HG02852 (cell line): ENCODE results near the gene GAL3ST2.
"Not testable (repeated sequence)": the region's sequence is repeated elsewhere in the genome, so short reads cannot be mapped to it uniquely, and the experiment has no call there.

Experiments
- ATAC-seq: cut with Tn5 transposase; IDR thresholded peaks from one replicate; pipeline ENCODE4 v1.9.1; 2021; ENCODE audit warnings: mild to moderate bottlenecking, moderate library complexity; ENCODE audit not compliant: unreplicated experiment

Gene GAL3ST2

DNA sequence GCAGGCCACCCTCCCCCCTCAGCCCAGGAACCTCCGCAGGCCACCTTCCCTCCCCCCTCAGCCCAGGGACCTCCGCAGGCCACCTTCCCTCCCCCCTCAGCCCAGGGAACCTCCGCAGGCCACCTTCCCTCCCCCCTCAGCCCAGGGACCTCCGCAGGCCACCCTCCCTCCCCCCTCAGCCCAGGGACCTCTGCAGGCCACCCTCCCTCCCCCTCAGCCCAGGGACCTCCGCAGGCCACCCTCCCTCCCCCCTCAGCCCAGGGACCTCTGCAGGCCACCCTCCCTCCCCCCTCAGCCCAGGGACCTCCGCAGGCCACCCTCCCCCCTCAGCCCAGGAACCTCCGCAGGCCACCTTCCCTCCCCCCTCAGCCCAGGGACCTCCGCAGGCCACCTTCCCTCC, 29.6 kb downstream of the GAL3ST2 start:
- ATAC-seq: not testable (repeated sequence)

DNA sequence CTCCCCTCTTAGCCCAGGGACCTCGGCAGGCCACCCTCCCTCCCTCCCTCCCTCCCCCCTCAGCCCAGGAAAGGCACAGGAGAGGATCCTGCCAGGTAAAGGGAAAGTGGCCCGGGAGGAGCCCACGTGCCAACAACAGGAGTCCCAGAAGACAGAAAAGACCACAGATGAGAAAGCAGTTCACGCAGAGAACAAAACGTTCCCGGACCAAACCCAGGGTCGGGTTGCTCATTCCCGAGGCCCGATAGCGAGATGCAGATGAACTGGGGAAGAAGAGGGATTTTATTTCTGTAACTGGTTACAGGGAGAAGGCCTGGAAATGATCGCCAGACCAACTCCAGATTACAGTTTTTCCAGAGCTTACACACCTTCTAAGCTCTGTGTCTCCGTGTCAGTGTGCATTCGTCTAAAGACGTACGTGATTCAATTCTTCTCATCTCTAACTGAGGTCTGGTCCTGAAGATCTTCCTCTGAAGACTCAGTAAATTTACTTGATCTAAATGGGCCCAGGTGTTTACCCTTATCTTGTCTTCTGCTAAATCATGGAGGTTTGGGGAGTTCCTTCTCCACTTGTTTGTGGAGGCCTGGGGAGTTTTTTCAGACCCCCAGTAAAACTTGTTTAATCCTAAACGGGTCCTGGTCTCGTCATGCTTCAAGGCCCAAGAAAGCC, 31.6 kb downstream of the GAL3ST2 start:
- ATAC-seq: no peak

DNA sequence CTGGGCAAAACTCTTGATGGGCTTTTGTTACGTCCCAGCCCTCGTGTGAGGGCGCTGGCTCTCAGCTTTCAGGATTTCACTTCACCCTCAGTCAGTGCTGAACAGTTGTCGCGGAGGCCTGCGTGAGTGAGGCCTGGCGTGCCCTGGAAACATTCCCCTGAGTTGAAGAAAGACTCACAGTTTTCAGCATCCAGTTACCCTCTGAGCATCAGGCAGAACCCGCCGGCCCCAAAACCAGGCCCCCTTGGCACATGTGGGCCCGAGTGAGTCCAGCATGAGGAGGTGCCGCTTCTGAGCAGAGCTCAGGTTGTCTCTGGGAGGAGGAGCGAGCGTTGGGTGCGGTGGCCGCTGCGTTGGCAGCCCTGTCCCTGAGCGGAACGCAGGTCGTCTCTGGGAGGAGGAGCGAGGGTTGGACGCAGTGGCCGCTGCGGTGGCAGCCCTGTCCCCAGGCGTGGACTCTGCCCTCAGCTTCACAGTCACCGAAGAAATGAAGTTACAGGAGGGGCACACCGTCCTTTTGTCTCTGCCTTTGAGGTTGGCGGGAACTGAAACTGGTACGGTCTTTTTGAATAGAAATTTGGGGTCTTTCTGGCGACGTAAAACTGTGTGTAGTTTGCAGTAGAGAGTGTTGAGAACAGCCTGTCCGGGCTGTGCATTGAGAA, 32.2 kb downstream of the GAL3ST2 start, which contains the start of gene NEU4:
NEU4 (plus strand) TSS at position 473 of the 662 bp plus-strand sequence. CDS start 5,292 bp downstream, outside the sequence.
- no peak for ATAC-seq

DNA sequence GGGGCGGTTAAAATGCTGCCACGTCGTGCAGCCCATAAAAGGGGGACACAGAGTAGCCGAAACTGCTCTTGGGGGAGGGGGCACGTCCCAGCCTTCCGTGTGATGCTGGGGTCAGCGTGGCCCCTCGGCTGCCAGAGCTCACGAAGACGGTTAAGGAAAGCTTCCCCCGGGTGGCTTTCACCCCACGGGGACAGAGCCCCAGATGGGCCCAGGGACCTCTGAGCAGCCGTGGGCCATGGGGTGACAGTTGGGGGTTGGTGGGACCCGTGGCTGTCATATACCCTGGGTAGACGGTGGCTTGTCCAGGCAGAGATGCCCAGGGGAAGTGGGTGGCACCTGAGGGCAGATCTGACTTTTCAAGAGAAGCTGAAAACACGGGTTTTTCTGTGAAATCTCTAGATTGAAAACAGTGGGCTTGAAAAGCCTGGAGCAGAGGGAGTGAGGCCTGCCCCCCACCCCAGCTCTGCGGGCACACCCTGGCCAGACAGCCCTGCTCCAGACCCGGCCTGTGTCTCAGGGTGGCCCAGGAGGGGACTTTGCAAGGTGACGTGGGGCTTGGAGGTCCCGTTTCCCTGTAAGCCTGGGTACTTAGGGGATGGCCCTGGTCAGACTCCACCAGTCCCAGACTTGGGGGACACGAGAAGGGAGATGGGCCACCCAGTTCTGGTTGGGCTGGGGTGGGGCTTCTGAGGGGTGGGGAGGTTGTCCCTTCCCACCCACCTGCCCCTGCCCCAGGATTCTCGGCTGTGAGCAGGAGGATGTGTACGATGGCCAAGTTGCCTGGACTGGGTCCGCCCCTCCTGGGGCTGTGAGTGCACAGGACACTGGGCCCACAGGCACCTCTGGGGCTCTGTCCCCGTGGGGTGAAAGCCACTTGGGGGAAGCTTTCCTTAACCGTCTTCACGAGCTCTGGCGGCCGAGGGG, 33.0 kb downstream of the GAL3ST2 start:
- no peak for ATAC-seq

DNA sequence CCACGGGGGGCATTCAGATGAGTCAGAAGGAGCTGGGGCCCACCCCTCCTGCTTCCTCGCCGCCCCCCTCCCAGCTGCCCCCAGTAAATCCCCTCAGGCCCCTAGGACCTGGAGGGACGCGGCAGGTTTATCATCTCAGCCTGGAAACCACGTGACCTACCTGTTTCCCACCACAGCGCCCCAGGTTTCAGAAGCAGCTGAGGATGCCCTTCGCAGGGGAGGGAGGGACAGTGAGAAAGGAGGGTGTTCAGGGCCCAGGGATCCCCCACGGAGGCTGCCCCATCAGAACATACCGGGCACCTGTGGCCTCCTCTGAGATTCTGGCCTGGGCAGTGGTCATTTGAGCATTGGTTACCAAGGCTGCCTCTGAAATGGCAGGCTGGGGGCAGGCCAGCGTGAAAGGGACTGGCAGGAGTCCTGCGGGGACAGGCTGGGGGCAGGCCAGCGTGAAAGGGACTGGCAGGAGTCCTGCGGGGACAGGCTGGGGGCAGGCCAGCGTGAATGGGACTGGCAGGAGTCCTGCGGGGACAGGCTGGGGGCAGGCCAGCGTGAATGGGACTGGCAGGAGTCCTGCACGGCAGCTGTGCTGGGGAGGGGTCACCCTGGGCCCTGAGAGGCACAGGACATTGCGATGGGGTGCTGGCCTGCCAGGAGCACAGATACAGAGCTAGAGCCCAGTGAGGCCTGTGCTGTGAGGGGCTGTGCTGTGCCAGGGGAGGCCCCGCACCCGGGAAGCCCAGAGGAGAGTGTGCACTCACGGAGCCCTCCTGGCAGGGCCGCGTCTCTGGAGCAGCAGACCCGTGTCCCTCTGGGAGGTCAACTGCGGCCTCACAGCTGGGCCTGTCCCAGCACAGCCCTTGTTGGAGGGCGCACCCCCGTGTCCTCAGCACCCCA, 33.9 kb downstream of the GAL3ST2 start:
- no peak for ATAC-seq

DNA sequence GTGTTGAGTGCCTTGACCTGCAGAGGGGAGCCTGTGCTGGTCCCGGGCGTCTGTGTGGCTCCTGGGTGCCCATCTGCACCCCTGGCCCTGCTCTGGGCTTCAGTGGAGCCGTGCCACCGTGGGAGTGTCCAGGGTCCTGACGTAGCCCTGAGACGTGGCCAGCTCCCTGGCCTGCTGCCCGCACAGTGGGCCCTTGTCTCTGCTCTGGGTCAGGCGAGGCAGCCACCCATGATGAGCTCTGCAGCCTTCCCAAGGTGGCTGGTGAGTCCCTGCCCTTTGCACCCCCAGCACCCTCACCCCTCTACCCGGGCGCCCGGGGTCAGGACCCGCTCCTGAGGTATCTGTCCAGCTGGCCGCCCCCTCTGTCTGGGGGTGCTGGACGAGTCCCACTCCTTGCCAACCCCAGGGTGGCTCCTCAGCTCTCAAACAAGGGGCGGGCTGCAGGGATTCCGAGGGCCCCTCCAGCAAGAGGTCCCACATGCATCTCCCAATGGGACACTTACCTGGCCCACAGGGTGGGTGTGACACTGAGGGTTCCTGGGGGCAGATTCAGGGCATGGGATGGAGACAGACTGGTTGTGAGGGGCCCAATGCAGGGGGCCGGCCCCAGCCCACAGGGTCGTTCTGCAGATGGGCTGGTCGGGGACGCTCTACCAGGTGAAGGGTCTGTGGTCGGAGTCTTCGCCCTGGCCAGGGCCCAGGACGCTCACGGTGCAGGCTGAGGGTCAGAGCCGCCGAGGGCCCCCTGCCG, 34.8 kb downstream of the GAL3ST2 start:
- no peak for ATAC-seq

DNA sequence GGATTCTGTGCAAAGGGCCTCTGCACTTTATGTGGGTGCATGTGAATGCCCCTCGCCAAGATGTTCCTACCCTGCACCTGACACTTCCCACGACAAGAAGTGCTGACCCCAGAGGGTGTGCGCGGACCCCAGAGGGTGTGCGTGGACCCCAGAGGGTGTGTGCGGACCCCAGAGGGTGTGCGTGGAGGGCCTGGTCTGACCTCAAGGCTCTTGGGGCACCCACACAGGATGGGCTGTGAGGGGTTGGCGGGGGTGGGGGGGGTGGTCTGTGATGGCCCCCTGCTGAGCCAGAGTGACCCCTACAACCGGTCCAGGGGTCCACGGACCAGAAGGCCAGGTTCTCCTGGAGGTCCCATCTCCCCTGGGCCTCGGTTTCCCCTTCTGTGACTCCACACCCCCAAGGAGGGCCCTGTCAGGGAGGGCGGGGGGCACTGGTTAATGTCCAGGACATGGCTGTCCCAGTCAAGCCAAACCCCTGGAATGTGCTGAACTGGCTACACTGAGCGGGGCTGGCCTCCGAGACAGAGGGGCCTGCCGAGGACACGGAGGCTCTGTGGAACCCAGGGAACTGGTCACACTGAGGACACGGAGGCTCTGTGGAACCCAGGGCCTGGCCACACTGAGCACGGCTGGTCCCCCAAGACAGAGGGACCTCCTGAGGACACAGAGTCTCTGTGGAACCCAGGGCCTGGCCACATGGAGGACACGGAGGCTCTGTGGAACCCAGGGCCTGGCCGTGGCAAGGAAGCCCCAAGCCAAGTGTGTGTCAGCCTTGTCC, 35.5 kb downstream of the GAL3ST2 start:
- ATAC-seq: no peak

DNA sequence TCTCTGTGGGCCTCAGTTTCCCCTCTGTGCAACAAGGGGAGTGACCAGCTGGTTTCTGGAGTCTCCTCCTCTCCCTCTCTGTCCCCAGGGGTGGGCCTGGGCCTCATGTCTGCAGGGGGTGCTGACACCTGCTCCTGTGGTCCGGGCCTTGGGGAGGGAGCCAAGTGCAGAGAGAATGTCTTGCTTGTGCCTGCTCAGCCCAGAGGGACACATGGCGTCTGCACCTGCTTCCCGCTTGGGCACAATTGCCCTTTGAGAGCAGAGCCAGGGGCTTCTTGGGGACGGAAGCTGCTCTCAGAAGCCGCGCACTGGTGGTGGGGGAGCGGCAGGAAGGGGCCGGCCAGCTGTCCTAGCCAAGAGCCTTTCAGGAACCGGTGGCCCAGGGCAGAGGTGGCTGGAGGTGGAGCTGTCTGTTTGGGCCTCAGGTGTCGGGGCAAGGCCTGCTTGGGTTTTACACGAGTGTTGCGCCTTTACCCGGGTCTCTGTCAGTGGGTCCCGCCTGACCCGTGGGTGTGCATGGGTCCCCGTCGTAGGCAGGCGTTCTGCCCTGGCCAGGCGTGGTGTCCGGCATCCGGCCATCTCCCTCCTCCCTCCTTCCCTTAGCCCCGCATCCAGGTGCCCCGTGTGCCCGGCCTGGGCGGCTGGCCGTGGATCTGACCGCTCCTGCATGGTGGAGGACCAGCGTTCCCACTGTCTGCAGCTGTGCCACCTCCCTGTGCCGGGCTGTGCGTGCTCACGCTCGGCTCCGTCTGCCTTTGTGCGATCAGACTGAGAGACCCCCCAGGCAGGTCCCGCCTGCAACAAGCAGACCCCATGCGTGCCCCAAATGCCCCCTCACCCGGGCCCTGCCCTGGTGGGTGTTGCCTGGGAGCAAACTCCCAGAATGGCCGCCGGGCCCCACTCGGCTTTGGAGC, 36.4 kb downstream of the GAL3ST2 start:
- no peak for ATAC-seq

DNA sequence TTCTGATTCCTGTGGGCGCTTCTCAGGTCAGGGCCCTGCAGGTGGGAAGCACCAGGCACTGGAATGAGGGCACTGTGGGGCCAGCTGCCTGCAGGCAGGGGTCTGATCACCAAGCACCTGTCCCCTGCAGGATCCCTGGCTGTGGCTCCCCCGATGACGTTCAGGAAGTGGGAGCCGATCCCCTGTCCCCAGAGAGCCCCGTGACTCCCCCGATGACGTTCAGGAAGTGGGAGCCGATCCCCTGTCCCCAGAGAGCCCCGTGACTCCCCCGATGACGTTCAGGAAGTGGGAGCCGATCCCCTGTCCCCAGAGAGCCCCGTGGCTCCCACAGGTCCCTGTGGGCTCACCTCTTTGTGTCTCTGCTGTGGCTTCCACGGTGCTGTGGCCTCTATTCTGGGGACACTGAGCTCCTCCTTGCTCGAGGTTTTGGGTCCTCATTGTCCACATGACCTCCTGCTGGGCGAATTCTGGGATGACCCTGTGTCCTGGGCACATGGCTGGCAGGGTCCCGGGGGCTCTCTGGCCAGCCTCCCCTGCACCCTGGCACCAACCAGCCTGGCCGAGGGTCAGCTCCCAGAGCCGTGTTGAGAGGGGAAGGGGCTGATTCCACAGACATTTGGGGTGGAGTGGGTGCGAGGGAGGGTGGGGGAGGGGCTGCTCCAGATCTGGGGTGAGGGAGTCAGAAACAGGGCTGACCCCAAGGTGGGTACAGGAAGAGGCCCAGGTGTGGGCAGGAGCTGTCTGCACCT, 37.2 kb downstream of the GAL3ST2 start:
- ATAC-seq: no peak

DNA sequence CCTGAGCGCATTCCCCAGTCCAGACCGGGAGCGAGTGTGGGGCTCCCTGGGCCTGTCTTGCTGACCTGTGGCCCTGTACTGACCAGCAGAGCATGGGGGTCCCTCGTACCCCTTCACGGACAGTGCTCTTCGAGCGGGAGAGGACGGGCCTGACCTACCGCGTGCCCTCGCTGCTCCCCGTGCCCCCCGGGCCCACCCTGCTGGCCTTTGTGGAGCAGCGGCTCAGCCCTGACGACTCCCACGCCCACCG, 37.7 kb downstream of the GAL3ST2 start:
- ATAC-seq: no peak

DNA sequence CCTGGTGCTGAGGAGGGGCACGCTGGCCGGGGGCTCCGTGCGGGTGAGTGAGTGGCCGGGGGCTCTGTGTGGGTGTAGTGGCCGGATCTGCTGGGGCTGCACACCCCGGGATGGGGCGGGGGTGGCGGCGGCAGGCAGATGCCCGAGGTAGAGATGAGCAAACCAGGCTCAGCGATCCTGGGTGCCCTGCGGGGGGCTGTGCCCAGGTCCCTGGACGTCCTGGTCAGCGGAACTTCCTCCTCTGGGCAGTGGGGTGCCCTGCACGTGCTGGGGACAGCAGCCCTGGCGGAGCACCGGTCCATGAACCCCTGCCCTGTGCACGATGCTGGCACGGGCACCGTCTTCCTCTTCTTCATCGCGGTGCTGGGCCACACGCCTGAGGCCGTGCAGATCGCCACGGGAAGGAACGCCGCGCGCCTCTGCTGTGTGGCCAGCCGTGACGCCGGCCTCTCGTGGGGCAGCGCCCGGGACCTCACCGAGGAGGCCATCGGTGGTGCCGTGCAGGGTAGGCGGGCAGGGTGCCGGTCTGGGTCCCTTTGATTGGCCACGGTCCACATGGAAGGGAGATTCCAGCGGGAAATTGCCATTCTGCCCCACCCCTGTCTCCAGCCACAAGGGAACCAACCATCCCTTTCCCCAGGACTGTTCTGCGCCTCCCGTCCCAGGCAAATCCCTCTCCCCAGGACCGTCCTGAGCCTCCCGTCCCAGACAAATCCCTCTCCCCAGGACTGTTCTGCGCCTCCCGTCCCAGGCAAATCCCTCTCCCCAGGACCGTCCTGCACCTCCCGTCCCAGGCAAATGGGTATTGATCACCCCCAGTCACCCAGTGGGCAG, 38.2 kb downstream of the GAL3ST2 start:
- ATAC-seq: no peak

DNA sequence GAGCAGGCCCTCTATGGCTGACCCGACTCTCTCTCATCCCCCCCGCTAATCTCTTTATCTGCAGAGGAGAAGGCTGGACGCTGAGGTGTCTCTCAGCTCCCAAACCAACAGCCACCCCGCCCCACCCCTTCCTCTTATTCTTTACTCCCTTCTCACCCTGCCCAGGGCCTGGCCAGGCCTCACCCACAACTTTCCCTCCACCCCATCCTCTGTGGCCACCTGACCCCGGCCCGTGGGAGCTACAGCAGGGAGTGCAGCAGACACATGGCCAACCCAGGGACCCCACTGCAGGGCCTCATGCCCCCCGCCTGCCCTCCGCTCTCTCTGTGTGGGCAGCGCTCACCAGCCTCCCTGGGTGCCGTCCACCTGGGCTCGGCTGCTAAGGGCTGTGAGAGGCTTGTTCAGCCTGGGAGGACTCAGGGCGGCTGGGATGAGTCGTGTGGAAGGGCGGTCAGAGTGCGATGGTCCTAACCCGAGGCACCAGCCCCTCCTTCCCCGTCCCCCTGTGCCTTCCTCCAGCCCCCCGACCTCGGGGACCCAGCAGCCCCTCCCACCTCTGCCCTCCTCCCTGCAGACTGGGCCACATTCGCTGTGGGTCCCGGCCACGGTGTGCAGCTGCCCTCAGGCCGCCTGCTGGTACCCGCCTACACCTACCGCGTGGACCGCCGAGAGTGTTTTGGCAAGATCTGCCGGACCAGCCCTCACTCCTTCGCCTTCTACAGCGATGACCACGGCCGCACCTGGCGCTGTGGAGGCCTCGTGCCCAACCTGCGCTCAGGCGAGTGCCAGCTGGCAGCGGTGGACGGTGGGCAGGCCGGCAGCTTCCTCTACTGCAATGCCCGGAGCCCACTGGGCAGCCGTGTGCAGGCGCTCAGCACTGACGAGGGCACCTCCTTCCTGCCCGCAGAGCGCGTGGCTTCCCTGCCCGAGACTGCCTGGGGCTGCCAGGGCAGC, 39.1 kb downstream of the GAL3ST2 start:
- no peak for ATAC-seq

DNA sequence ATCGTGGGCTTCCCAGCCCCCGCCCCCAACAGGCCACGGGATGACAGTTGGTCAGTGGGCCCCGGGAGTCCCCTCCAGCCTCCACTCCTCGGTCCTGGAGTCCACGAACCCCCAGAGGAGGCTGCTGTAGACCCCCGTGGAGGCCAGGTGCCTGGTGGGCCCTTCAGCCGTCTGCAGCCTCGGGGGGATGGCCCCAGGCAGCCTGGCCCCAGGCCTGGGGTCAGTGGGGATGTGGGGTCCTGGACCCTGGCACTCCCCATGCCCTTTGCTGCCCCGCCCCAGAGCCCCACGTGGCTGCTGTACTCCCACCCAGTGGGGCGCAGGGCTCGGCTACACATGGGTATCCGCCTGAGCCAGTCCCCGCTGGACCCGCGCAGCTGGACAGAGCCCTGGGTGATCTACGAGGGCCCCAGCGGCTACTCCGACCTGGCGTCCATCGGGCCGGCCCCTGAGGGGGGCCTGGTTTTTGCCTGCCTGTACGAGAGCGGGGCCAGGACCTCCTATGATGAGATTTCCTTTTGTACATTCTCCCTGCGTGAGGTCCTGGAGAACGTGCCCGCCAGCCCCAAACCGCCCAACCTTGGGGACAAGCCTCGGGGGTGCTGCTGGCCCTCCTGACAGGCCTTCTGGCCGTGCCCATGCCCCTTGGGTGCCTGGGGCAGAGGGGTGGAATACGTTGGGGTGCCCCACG, 40.0 kb downstream of the GAL3ST2 start:
- no peak for ATAC-seq

DNA sequence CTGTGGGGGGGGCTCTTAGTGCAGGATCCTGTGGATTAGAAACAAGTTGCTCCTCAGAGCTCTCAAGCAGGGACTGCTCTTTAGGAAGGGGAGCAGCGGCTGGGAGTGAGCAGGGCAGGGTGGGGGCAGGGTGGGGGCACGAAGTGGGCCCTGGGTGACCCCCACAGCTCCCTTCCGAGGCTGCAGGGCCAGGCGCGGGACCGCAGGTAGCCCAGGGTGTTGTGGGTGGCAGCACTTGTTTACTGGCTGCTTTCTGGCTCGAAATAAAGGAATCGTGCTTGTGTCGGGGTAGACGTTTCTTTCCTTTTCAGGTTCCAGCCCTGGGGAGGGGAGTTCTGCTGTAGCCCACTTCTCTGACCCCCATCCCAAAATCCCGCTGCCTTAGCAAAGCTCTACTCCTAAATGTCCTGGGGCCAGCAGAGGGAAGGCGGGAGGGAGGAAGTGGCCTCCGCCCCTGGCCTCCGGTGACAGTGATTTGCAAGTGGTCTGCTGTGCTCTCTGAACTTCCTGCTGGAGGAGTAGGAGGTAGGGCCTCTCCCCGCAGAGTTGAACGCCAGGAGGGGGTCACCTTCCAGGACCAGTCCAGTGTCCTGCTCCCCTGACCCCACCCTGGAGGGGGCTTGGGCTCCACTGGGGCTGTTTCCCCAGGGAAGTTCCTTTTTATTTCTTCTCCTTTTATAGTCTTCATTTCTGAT, 40.7 kb downstream of the GAL3ST2 start:
- no peak for ATAC-seq
